GM18517 (cell line): ENCODE results near the gene CHIA.
A peak's percentile ranks its signal among the peaks of the same experiment; 100 is the strongest.
"Not testable (repeated sequence)": the region's sequence is repeated elsewhere in the genome, so short reads cannot be mapped to it uniquely, and the experiment has no call there.

ENCODE experiments used
- ATAC-seq: cut with Tn5 transposase; IDR thresholded peaks from one replicate; pipeline ENCODE4 v1.9.1; 2021; ENCODE audit warnings: mild to moderate bottlenecking, moderate library complexity; ENCODE audit not compliant: unreplicated experiment

CHIA gene

DNA sequence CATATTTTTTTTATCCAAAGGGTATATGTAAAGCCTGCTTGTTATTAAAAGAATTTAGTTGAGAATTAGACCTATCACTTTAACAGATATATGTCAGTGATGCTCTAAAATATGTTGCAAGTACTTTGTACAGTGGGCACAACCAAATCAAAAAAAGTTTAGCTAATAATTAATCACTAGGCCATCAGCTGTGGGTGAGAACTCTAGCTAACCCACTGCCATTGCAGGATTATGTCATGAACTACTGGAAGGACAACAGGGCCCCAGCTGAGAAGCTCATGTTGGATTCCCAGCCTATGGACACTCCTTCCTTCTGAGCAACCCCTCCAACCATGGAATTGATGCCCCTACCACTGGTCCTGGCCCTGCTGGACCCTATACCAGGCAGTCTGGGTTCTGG lies 6.8 kb upstream of the CHIA start:
- no peak for ATAC-seq

DNA sequence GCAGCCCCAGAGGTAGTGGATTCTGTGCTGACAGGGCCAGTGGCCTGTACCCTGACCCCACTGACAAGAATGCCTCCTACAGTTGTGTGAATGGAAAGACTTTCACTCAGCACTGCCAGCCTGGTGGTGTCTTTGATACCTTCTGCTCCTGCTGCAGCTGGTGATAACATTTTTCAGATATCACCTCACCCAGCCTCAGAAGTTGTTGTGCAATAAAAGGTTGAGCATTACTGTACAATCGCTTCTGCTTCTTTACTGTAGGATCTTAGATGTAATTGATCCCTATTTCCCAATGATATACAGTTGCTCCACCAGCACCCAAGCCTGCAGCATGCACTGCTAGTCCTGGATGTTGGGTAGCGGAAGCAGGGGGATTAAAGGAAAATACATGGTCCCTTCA lies 4.8 kb upstream of the CHIA start:
- ATAC-seq, result no peak

DNA sequence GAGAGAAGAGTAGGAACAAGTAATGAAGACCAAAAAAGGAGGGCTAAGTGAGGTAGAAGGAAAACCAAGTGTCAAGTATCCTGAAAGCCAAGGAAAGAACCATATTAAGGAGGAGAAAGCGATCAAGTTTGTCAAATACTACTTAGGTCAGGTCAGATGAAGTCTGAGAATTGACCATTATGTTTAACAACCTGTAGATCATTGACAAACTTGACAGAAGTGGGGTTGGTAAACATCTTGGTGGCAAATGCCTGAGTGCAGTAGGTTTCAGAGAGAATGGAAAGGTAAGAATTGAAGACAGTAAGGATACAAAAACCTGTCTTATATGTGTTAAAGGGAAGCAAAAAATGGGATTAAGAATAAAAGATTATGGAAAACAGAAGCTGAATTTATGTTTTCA lies 3.7 kb upstream of the CHIA start:
- ATAC-seq, result no peak

DNA sequence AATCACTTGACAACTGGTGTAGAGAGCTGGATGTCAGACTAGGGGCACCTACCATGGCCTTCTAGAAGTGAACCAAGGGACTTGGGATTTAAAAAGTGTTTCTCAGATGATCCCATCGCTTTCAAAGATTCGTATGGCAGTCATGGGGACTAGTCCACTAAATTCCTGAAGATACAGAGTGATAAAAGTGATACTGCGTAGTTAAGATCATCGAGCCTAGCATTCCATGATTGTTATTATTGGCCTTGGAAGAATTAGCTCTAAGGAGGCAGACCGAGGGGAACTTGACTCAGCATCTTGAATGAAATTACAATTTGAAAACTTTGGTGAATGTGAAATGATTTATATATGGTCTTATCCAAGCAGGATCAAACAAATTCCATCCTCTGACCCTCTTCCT lies 1.3 kb upstream of the CHIA start:
- ATAC-seq, result no peak

DNA sequence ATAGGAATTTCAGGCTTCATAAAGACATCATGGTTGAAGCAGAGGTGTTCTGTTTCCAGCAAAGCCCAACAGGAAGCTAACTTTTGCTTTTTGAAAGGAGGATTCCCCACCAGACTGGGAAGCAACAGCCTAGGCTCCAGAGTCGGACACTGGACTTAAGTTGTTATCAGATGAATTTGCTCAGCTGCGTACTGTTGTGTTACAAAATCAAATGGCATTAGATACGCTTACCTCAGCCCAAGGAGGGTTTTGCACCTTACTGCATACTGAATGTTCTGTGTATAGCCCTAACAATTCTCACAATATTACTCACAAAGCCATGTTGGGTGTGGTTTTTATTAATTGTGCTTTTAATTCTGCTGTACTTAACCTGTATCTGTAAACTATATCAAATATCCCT lies 547 bp upstream of the CHIA start:
- ATAC-seq, result no peak

DNA sequence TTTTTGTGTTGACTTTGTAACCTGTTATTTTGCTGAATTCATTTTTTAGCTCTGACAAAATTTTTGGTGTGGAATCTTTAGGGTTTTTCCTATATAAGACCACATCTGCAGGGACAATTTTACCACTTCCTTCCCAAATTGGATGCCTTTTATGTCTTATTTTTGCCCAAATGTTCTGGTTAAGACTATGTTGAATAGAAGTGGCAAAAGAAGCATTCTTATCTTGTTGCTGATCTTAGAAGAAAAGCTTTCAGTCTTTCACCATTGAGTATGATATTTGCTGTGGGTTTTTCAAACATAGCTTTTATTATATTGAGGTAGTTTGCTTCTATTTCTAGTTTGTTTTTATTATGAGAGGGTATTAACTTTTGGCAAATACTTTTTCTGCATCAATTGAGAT lies 3.7 kb downstream of the CHIA start:
- ATAC-seq, result no peak

DNA sequence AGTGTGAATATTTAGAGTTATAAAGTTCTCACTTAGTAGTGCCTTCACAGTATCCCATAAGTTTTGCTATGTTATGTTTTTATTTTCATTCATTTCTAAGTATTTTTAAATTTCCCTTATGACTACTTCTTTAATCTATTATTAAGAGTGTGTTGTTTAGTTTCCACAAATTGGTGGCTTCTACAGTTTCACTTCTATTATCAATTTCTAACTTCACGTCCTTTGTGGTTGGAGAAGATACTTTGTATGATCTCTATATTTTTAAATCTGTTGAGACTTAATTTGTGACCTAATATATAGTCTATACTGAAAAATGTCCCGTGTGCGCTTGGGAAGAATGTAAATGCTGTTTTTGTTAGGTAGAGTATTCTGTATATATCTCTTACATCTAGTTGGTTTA lies 11.7 kb downstream of the CHIA start:
- no peak for ATAC-seq

DNA sequence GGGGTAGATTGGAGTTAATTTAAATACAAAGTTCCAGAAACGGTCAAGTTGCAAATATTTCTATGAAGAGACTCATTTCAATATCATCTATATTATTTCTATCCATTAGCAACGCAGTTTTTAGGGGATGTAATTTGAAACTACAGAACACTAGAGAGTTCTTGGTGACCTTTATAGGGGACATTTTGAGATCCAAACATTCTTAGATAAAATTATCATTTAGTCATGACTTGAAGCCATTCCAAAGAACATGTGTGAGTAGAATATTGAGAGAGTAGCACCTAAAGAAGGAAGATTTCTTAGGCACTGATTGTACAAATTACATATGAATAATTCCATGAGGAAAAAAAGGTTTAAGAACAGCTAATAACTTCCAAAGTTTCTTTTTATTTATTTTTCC lies 19.0 kb downstream of the CHIA start:
- no peak for ATAC-seq

DNA sequence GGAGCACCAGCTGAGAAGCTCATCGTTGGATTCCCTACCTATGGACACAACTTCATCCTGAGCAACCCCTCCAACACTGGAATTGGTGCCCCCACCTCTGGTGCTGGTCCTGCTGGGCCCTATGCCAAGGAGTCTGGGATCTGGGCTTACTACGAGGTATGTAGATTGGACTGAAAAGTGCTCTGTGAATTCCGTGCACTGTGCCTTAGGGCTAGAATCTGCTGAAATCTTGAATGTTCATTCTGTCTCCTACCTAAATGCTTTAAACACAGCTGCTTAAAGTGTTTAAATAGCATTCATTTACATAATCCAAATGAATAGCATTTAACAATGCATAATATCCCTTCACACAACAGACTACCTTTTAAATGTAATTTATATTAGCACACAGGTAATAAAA lies 27.9 kb downstream of the CHIA start:
- no peak for ATAC-seq

DNA sequence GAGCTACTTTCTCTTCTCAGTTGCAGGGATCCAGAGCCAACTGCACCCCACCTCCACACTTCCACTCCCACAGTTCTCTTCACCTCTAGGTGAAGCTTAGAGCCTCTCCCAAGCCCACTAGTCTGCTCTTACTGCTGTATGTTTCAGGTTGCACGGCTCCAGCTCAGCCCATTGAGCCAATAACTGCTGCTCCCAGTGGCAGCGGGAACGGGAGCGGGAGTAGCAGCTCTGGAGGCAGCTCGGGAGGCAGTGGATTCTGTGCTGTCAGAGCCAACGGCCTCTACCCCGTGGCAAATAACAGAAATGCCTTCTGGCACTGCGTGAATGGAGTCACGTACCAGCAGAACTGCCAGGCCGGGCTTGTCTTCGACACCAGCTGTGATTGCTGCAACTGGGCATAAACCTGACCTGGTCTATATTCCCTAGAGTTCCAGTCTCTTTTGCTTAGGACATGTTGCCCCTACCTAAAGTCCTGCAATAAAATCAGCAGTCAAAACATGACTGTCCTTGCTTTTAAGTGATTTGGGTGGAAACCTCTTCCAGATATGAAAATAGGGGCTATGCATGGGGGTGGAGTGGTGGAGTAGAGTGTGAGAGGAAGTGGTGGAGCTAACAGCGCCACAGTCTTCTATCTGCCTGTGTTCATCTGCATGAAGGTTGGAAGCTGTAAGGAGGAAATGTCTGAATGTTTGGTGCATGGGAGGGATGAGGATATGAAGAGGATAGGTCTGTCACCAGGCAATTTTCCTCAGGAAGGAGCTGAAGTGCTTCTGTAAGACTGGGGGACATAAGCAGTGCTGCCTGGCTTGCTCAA lies 29.6 kb downstream of the CHIA start:
- ATAC-seq, result no peak

DNA sequence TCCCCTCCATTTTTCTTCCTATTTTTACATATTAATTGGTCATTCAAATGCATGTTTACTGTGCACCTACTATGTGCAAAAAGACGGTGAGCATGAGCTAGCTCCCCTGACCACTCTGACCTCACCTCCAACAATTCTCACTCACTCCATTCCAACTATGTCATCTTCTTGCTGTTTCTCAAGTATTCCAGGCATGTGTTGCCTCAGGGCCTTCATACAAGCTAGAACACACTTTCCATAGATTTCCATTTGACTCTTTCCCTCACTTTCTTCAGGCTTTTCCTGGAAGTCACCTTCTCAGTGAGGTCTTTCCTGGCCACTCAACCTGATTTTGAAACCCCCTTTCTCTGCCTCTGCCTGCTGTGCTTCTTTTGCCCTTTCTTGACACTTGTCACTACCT lies 32.6 kb downstream of the CHIA start:
- ATAC-seq, result no peak

DNA sequence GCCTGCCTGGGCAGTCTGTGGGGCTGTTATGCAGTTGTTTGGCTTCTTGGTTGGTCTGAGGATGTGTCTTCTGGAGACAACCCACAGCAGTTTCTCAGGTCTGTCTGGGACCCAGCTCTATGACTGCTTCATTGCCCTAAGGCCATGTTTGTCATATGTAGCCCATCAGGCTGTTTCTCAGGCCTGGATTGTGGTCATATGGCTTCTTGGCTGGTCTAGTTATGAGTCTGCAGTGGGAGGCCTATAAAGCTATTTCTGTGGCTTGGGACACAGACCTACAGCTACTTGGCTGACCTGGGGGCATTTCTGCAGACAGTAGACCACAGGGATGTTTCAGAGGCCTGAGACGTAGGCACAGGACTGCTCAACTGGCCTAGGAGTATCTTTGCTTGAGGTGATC lies 41.5 kb downstream of the CHIA start:
- ATAC-seq, result no peak

DNA sequence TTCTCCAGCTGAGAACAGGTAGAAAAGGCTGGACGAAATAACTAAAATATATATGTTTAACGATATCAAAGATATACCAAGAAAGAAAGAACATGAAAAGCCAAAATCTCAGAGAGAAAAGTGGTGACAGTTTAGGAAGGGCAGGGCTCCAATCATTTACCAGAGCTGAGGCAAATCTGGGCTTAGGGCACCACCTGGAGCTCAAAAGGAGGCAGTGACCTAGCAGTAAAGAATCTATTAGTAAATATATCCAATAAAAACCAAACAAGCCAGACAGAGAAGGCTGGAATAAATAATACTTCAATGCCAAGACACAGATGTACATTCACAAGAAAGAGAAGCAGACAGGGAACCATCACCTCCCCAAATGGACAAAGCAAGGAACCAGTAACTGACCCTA lies 43.5 kb downstream of the CHIA start:
- ATAC-seq, result no peak

DNA sequence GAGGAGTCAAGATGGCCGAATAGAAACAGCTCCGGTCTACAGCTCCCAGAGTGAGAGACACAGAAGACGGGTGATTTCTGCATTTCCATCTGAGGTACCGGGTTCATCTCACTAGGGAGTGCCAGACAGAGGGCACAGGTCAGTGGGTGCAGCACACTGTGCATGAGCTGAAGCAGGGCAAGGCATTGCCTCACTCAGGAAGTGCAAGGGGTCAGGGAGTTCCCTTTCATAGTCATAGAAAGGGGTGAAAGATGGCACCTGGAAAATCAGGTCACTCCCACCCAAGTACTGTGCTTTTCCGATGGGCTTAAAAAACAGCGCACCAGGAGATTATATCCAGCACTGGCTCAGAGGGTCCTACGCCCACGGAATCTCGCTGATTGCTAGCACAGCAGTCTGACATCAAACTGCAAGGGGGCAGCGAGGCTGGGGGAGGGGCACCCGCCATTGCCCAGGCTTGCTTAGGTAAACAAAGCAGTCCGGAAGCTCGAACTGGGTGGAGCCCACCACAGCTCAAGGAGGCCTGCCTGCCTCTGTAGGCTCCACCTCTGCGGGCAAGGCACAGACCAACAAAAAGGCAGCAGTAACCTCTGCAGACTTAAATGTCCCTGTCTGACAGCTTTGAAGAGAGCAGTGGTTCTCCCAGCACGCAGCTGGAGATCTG lies 44.7 kb downstream of the CHIA start:
- not testable (repeated sequence) for ATAC-seq

DNA sequence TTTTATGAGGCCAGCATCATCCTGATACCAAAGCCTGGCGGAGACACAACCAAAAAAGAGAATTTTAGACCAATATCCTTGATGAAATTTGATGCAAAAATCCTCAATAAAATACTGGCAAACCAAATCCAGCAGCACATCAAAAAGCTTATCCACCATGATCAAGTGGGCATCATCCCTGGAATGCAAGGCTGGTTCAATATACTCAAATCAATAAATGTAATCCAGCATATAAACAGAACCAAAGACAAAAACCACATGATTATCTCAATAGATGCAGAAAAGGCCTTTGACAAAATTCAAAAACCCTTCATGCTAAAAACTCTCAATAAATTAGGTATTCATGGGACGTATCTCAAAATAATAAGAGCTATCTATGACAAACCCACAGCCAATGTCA lies 48.2 kb downstream of the CHIA start:
- not testable (repeated sequence) for ATAC-seq

DNA sequence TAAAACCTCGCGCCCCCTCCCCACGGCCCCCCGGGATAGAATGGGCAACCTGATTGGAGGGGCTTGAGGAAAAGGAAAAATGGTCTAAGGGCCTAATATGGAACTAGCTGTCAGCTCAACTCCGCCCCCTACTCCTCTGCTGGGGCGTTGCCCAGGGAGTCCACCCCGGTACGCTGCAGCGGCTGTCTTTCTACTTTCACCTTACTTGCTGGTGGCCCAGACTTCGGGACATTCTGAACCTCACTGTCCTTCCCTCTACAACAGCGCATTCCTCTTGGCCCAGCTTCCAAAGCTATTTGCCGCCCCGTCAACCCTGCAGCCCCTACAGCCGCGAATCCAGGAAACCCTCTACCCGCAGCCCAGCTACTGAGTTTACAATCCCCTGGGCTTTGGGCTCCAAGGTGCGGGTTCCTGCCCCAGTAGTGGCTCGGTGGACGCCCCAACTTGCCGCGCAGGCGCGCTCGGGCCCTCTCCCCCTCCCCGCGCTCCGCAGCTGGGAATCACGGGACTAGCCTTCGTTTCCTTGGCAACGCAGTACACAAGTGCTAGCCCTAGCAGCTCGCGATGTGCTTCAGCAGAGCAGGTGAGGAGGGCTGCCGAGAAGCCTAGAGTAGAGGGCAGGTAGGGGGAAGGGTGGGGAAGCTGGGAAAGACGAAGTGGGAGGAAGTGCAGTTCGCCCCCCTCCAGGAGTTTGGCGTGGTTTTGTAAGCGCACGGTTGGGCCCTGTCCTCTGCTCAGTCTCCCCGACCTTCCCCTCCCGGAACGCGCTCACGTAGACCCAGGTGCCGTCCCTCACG lies 55.6 kb downstream of the CHIA start:
- peak; percentile 87 for ATAC-seq

DNA sequence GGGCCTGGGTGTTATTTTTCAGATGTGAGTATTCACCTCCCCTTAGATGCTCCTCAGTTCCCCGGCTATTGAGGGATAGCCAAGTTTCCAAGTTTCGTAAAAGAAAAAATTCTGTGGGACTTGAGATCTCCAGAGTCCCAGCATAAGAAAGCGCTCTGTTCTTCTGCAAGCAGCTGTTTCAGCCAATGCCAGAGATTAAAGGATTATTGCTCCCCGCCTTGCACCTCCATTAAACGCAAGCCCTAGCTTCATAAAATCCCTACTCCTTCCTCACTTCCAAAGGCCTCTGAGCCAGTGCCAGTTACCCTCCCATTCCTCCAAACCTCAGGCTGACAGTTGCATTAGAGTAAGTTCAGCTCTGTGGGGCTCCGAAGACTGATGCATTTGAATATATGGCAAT lies 56.4 kb downstream of the CHIA start:
- no peak for ATAC-seq

DNA sequence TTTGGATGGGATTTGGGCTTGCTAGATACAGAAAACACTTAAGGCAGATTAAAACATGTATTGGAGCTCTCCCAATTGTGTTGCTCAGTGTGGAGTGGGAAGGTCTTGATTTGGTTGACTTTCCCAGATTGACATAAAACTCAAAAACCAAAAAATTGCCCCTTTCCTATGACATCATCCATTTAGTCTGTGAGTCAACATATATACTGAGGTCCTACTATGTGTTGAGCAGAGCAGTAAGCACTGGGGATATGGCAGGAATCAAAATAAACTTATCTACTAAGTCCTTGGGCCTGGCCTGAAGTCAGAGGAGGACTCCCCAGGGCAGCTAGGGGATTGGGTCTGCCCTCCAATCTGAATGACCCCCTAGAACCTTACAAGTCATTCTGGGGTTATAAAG lies 61.0 kb downstream of the CHIA start:
- no peak for ATAC-seq

DNA sequence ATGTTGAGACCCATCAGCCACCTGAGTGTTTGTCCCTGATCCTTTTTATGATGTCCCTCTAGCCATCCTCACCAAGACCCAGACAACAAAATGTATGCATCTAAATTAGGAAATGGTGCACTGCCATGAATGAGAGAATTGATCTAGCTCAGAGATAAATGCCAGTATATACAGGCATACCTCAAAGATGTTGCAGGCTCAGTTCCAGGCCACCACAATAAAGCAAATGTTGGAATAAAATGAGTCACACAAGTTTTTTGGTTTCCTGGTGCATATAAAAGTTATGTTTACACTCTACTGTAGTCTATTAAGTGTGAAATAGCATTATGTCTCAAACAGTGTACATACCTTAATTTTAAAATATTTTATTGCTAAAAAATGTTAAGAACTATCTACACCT lies 63.9 kb downstream of the CHIA start:
- ATAC-seq, result no peak

DNA sequence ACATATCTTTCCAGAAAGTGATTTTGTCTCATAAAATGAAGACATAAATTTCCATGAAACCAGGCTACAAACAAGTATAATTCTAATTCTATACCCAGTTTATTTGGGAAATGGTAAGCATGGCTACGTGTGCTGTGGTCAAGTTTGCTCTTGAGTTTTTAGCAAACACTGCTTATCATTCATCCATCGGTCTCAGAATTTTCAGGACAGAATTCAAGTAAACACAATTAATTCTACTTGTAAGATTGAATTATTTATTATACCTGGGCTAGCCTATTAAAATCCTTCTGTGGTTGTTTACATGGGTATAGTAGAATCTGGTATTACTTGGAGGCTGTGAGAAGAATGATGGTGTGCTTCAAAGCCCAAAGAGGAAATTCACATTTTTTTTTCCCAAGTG lies 68.3 kb downstream of the CHIA start:
- no peak for ATAC-seq

DNA sequence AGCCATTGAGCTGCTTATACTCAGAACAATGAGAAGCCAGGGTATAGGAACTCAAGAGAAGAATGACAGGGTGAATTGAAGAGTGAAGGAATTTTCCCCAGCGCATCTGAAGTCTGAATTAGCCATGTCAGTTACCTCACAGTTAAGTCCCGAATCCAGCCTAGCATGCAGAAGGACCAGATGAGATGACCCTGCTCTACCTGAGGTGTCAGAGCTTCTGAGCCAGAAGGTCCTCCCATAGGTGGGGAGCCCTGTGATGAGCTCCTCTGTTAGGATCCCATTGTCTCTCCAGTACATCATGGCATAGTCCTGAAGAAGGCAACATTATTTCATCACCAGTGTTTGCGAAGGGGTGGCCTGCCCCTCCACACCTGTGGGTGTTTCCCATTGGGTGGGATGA lies 68.7 kb downstream of the CHIA start:
- ATAC-seq, result no peak

DNA sequence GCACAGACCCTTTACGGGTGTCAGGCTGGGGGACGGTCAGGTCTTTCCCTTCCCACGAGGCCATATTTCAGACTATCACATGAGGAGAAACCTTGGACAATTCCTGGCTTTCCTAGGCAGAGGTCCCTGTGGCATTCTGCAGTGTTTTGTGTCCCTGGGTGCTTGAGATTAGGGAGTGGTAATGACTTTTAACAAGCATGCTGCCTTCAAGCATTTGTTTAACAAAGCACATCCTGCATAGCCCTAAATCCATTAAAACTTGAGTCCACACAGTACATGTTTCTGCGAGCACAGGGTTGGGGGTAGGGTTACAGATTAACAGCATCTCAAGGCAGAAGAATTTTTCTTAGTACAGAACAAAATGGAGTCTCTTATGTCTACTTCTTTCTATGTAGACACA lies 69.6 kb downstream of the CHIA start:
- not testable (repeated sequence) for ATAC-seq
